Prostate gland (tissue), 2 donors: ENCODE measurements around the gene HLA-DOB.

Experiments used
- POLR2A ChIP-seq: fragments of 450-650 bp; IDR thresholded peaks from one replicate; pipeline ENCODE4 v1.6.1; 2016; ENCODE audit warnings: antibody characterized with exemption, mild to moderate bottlenecking
- POLR2AphosphoS5 ChIP-seq: sonication (generic); formaldehyde crosslinking; IDR thresholded peaks from one replicate; pipeline ENCODE4 v1.6.1; 2017; ENCODE audit warnings: antibody characterized with exemption
- TF ChIP-seq, protein P1 (sequence below), 4 experiments: fragments of 200-600 bp in 2 of 4; fragments of 450-650 bp in 2 of 4; sonication (generic) in 2 of 4; IDR thresholded peaks; 1 replicate in 3 of 4; 2 replicates in 1 of 4; pipeline ENCODE4 v1.5.1; 2016 to 2019; ENCODE audit warnings: antibody characterized with exemption in 4 of 4, mild to moderate bottlenecking in 2 of 4, moderate library complexity in 2 of 4

DNA sequence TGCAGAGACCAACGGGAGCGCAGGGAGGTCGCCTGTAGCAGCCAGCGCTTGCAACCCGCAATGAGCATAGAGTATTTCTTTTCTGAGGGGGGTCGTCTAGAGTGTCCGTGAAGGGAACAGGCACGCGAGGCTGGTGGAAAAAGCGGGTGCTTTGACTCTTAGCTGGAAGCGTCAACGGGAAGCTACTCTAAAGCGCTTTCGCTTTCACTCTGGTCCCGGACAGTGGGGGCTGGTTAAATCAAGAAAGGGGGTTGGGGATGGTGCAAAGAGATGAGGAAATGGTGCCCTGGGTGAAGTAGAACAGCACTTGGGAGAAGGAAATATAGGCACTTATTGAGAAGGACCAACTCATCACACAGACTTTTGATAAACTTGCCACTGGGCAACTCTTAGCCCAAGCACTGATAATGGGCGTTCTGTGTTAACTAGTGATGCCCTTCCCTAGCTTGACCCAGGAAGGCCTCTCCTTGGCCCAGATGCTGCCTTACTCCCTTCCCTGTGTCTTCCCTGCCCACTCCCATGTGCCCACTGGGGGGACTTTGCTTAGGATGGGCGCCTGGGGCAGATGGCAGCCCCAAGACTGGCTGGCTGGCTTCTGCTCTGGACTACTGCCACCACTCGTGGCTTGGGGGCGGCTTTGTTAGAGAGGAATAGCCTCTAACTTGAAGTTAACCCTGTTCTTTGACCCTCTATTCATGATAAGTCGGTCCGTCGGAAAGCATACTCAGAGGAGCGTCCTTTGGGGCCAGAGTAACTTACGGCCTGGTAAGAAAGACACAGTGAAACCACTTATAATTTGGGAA, 37.8 kb upstream of the HLA-DOB start:
- TF ChIP-seq, protein P1, sequence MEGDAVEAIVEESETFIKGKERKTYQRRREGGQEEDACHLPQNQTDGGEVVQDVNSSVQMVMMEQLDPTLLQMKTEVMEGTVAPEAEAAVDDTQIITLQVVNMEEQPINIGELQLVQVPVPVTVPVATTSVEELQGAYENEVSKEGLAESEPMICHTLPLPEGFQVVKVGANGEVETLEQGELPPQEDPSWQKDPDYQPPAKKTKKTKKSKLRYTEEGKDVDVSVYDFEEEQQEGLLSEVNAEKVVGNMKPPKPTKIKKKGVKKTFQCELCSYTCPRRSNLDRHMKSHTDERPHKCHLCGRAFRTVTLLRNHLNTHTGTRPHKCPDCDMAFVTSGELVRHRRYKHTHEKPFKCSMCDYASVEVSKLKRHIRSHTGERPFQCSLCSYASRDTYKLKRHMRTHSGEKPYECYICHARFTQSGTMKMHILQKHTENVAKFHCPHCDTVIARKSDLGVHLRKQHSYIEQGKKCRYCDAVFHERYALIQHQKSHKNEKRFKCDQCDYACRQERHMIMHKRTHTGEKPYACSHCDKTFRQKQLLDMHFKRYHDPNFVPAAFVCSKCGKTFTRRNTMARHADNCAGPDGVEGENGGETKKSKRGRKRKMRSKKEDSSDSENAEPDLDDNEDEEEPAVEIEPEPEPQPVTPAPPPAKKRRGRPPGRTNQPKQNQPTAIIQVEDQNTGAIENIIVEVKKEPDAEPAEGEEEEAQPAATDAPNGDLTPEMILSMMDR (IDR thresholded peaks at IDR 0.05): no peak
- TF ChIP-seq POLR2A: no peak
- no peak for TF ChIP-seq POLR2AphosphoS5
